K562 (cell line): ENCODE data around the gene DPP8. TPM values are rescaled to one million over a fixed set of nuclear protein-coding genes. Genes with fewer than 3 reads are reported as not detected.

Experiments used
- ATAC-seq: fragments of 200-7000 bp; cut with Tn5 transposase; 3 replicates; pipeline ENCODE4 v1.9.1; 2020; ENCODE audit warnings: moderate library complexity
- BruUV-seq: library from RNA; stranded (reverse); fragments of 400-500 nt; replicated peaks from 2 replicates; lab custom pipeline; 2021; lab: Mats Ljungman, UMichigan
- CTCF ChIA-PET: fragments of 300-600 bp; formaldehyde crosslinking; extraction: SDS; loops from one replicate; lab custom pipeline; 2021; ENCODE audit warnings: low intra/inter-chr PET ratio; lab: Yijun Ruan, JAX
- POLR2A ChIA-PET: fragments of 300-600, 350-650 bp; sonication (Branson Sonifier 250); formaldehyde crosslinking; extraction: SDS; loops from one replicate; lab custom pipeline; 2021; ENCODE audit warnings: antibody characterized with exemption, inconsistent platforms; lab: Yijun Ruan, JAX
- DNase-seq, 4 experiments: peaks; one replicate each; pipeline versions ENCODE4 v3.0.0 to v3.0.0-alpha.2; 2011 to 2018; ENCODE audit warnings: low spot score in 3 of 4, mixed read lengths in 3 of 4; ENCODE audit errors: extremely low read depth in 1 of 4
- FAIRE-seq: peaks from 2 replicates; lab custom pipeline; 2011; peaks lifted over from hg19 to GRCh38; lab: Jason Lieb, UNC
- H2AFZ ChIP-seq: 2 replicates; pipeline ENCODE4 v1.6.0; 2011; ENCODE audit warnings: low read depth, low read length, control low read depth, inconsistent platforms
- H3K27ac ChIP-seq: fragments of 200-600 bp; 3 replicates; pipeline ENCODE4 v1.8.0; 2011; ENCODE audit warnings: low read depth, mild to moderate bottlenecking, control low read depth, inconsistent platforms, low read length, moderate library complexity, mixed read lengths; ENCODE audit errors: extremely low read depth
- H3K27me3 ChIP-seq, 2 experiments: fragments of 300-600 bp in 1 of 2; 2 replicates in 1 of 2; 3 replicates in 1 of 2; pipeline versions ENCODE4 v1.6.0 to v1.8.0; 2011; ENCODE audit warnings: inconsistent platforms in 2 of 2, low read length in 2 of 2, mild to moderate bottlenecking in 1 of 2, mixed read lengths in 1 of 2, moderate library complexity in 1 of 2; ENCODE audit not compliant: control insufficient read depth in 2 of 2, insufficient read depth in 2 of 2
- H3K36me3 ChIP-seq: fragments of 300-600 bp; 3 replicates; pipeline ENCODE4 v1.8.0; 2011; ENCODE audit warnings: mild to moderate bottlenecking, low read length, inconsistent platforms; ENCODE audit not compliant: control insufficient read depth, insufficient read depth
- H3K4me1 ChIP-seq, 2 experiments: fragments of 200-600 bp in 1 of 2; replicated peaks in 1 of 2; 2 replicates in 1 of 2; 3 replicates in 1 of 2; pipeline versions ENCODE4 v1.5.1 to v1.8.0; 2011; ENCODE audit warnings: inconsistent platforms in 2 of 2, low read length in 2 of 2, mild to moderate bottlenecking in 1 of 2, mixed read lengths in 1 of 2, moderate library complexity in 1 of 2; ENCODE audit not compliant: control insufficient read depth in 2 of 2, insufficient read depth in 2 of 2
- H3K4me2 ChIP-seq: 2 replicates; pipeline ENCODE4 v1.6.1; 2011; ENCODE audit warnings: low read length, control low read depth, inconsistent platforms, mixed read lengths; ENCODE audit not compliant: insufficient read depth
- H3K4me3 ChIP-seq: fragments of 200-600 bp; sonication (generic), shearing (Covaris generic); 2 replicates; pipeline ENCODE4 v1.5.1; 2016; ENCODE audit warnings: control low read depth, inconsistent platforms
- H3K79me2 ChIP-seq: fragments of 200-600 bp; 3 replicates; pipeline ENCODE4 v1.8.0; 2011; ENCODE audit warnings: low read length, inconsistent platforms; ENCODE audit not compliant: control insufficient read depth, insufficient read depth
- H3K9ac ChIP-seq, 2 experiments: 2 replicates each; pipeline versions ENCODE4 v1.6.0 to v1.6.1; 2011; ENCODE audit warnings: low read depth in 2 of 2, low read length in 2 of 2, control low read depth in 1 of 2, inconsistent platforms in 1 of 2, mild to moderate bottlenecking in 1 of 2, mixed read lengths in 1 of 2; ENCODE audit not compliant: insufficient read depth in 1 of 2
- H3K9me1 ChIP-seq: one replicate; pipeline ENCODE4 v1.6.0; 2011; ENCODE audit warnings: inconsistent platforms, mild to moderate bottlenecking, low read length, moderate library complexity; ENCODE audit not compliant: control insufficient read depth, insufficient read depth
- H3K9me3 ChIP-seq: replicated peaks from 2 replicates; pipeline ENCODE4 v1.5.1; 2011; ENCODE audit warnings: low read depth, low read length, inconsistent platforms; ENCODE audit not compliant: control insufficient read depth, insufficient read depth
- H4K20me1 ChIP-seq: replicated peaks from 2 replicates; pipeline ENCODE4 v1.6.1; 2011; ENCODE audit warnings: low read length, inconsistent platforms, mixed read lengths; ENCODE audit not compliant: control insufficient read depth, insufficient read depth
- BHLHE40 ChIP-seq: IDR thresholded peaks from 2 replicates; pipeline ENCODE4 v1.6.1; 2011; ENCODE audit warnings: low read length, improper control_type of control experiment
- C11orf30 ChIP-seq: fragments of 450-650 bp; IDR thresholded peaks from 2 replicates; pipeline ENCODE4 v1.6.1; 2016; ENCODE audit warnings: low read depth, mild to moderate bottlenecking
- CBFA2T2 ChIP-seq: fragments of 450-650 bp; conservative IDR thresholded peaks from 2 replicates; pipeline ENCODE4 v1.6.1; 2017; ENCODE audit warnings: mild to moderate bottlenecking
- CHD1 ChIP-seq: fragments of 200-600 bp; sonication (generic); IDR thresholded peaks from one replicate; pipeline ENCODE4 v1.6.1; 2012; ENCODE audit warnings: mild to moderate bottlenecking, moderate library complexity, low read length, inconsistent platforms
- CREBBP ChIP-seq: IDR thresholded peaks from one replicate; pipeline ENCODE4 v1.6.1; 2012; ENCODE audit warnings: low read depth, mild to moderate bottlenecking, control low read depth, inconsistent platforms, low read length
- DPF2 ChIP-seq: fragments of 450-650 bp; IDR thresholded peaks from 2 replicates; pipeline ENCODE4 v1.6.1; 2016
- EHMT2 ChIP-seq: fragments of 450-650 bp; IDR thresholded peaks from 2 replicates; pipeline ENCODE4 v1.6.1; 2018; ENCODE audit warnings: antibody characterized with exemption
- GATAD2A ChIP-seq: fragments of 450-650 bp; IDR thresholded peaks from 2 replicates; pipeline ENCODE4 v1.6.1; 2017
- HDAC1 ChIP-seq, 2 experiments: fragments of 450-650 bp; IDR thresholded peaks; 2 replicates each; pipeline ENCODE4 v1.6.1; 2016 to 2017; ENCODE audit warnings: inconsistent platforms in 1 of 2, mild to moderate bottlenecking in 1 of 2, moderate library complexity in 1 of 2
- KDM1A ChIP-seq, 2 experiments: fragments of 450-650 bp; IDR thresholded peaks; 2 replicates each; pipeline ENCODE4 v1.6.1; 2016; ENCODE audit warnings: mild to moderate bottlenecking in 2 of 2
- MAFF ChIP-seq: IDR thresholded peaks from 2 replicates; pipeline ENCODE4 v1.6.1; 2012; ENCODE audit warnings: low read length, improper control_type of control experiment
- MEIS2 ChIP-seq: fragments of 450-650 bp; IDR thresholded peaks from 2 replicates; pipeline ENCODE4 v1.6.1; 2014; ENCODE audit warnings: mild to moderate bottlenecking; ENCODE audit not compliant: partially characterized antibody
- NCOA1 ChIP-seq: fragments of 450-650 bp; IDR thresholded peaks from 2 replicates; pipeline ENCODE4 v1.6.1; 2016; ENCODE audit warnings: low read depth
- NFATC3 ChIP-seq: fragments of 450-650 bp; IDR thresholded peaks from 2 replicates; pipeline ENCODE4 v1.6.1; 2017; ENCODE audit warnings: mild to moderate bottlenecking
- NFE2 ChIP-seq: IDR thresholded peaks from 2 replicates; pipeline ENCODE4 v1.6.1; 2014; ENCODE audit warnings: antibody characterized with exemption, low read depth
- POLR3A ChIP-seq: IDR thresholded peaks from 2 replicates; pipeline ENCODE4 v1.6.1; 2011; ENCODE audit warnings: borderline replicate concordance, mild to moderate bottlenecking, moderate library complexity; ENCODE audit not compliant: insufficient read length, insufficient read depth; ENCODE audit errors: extremely low read depth
- RAD51 ChIP-seq: fragments of 450-650 bp; IDR thresholded peaks from 2 replicates; pipeline ENCODE4 v1.7.1; 2016; ENCODE audit warnings: low read depth, mild to moderate bottlenecking, borderline replicate concordance
- SLC30A9 ChIP-seq: fragments of 250-450 bp; sonication (Bioruptor Pico); IDR thresholded peaks from 2 replicates; pipeline ENCODE4 v1.8.0; 2022; ENCODE audit warnings: mild to moderate bottlenecking, moderate library complexity
- SMARCC2 ChIP-seq: fragments of 450-650 bp; IDR thresholded peaks from 2 replicates; pipeline ENCODE4 v1.6.1; 2017; ENCODE audit warnings: antibody characterized with exemption, moderate library complexity, mild to moderate bottlenecking, low read depth
- SOX6 ChIP-seq: fragments of 450-650 bp; IDR thresholded peaks from 2 replicates; pipeline ENCODE4 v1.6.1; 2014; ENCODE audit warnings: mild to moderate bottlenecking
- STAT5A ChIP-seq: IDR thresholded peaks from 2 replicates; pipeline ENCODE4 v1.6.1; 2012; ENCODE audit warnings: low read length, inconsistent platforms, borderline replicate concordance
- TOE1 ChIP-seq, 2 experiments: fragments of 450-650 bp in 1 of 2; sonication (generic) in 1 of 2; formaldehyde crosslinking in 1 of 2; IDR thresholded peaks; 2 replicates each; pipeline versions ENCODE4 v1.7.1 to v1.8.0; 2016 to 2022; ENCODE audit warnings: borderline replicate concordance in 2 of 2, mild to moderate bottlenecking in 2 of 2, antibody characterized with exemption in 1 of 2, inconsistent platforms in 1 of 2, low read depth in 1 of 2, missing genetic modification reagents in 1 of 2, moderate library complexity in 1 of 2
- TRIM24 ChIP-seq, 2 experiments: fragments of 450-650 bp; IDR thresholded peaks; 2 replicates each; pipeline ENCODE4 v1.6.1; 2016
- ZEB2 ChIP-seq: fragments of 450-650 bp; IDR thresholded peaks from 2 replicates; pipeline ENCODE4 v1.6.1; 2016
- ZNF184 ChIP-seq: sonication (generic); formaldehyde crosslinking; IDR thresholded peaks from 2 replicates; pipeline ENCODE4 v1.5.0; 2020; ENCODE audit warnings: missing genetic modification reagents
- ZNF197 ChIP-seq: fragments of 200-800 bp; sonication (Bioruptor generic); IDR thresholded peaks from 2 replicates; pipeline ENCODE4 v1.6.1; 2016; ENCODE audit warnings: low read depth, missing genetic modification characterization, missing compliant biosample characterization
- WGBS: fragments of 100-300 bp; shearing (Covaris generic); methylation state at CpG from one replicate; pipeline ENCODE4 v1.1.6; 2016; ENCODE audit warnings: low coverage, mixed read lengths; ENCODE audit not compliant: insufficient coverage; ENCODE audit errors: missing lambda C conversion rate; 5-methylcytosine and 5-hydroxymethylcytosine counted together
- in situ Hi-C: fragments of 300-500 bp; cut with MboI; formaldehyde crosslinking; loops from 4 replicates; pipeline ENCODE4 v1.15.0; 2018; ENCODE audit warnings: inconsistent platforms, mixed read lengths
- intact Hi-C: fragments of 100-400 bp; cut with micrococcal nuclease; formaldehyde crosslinking; loops from 2 replicates; pipeline ENCODE4 v1.14.2; 2022
- polyA plus RNA-seq, 8 experiments: library from polyadenylated mRNA; depleted of rRNA in 4 of 8; stranded (reverse) in 5 of 8; unstranded in 3 of 8; fragments of >200 nt; fragmentation: Nextera tagmentation in 2 of 8; fragmentation: Illumina TruSeq in 1 of 8; extraction: Ambion mirVana in 2 of 8; extraction: Trizol in 1 of 8; gene quantifications; 2 replicates each; pipeline versions ENCODE4 v1.2.1 to v1.2.3, GENCODE V29; 2011 to 2014; ENCODE audit warnings: inconsistent platforms in 1 of 8, missing spikeins in 1 of 8
- total RNA-seq, 7 experiments: library from RNA; depleted of rRNA in 6 of 7; stranded (reverse); fragments of >200 nt in 6 of 7; fragmentation: Illumina TruSeq in 2 of 7; extraction: Trizol in 2 of 7; gene quantifications; 2 replicates each; pipeline versions ENCODE4 v1.2.1 to v1.2.3, GENCODE V29; 2011 to 2021; ENCODE audit warnings: low replicate concordance in 1 of 7
- TF ChIP-seq, protein P1 (sequence below): fragments of 450-650 bp; IDR thresholded peaks from 2 replicates; pipeline ENCODE4 v1.6.1; 2016; ENCODE audit warnings: missing biosample characterization, missing genetic modification characterization

The DPP8 gene
- total and polyA plus RNA-seq, 9 of the 15 experiments (the other 6 are each of a cell fraction or from before 2014, with no cell fraction given) = 5.5 to 36.7 (median 20.7) TPM

- Histone ChIP-seq H3K9me1 (no peaks in the 10 kb centered on the region), H3K9me3 (no peaks in the 10 kb centered on the region), H3K27me3 (no peaks in the 10 kb centered on the region), H3K4me3 (no peak overlapping the region), H3K4me2 (peak overlapping the region; percentile 75), H3K79me2 (peaks cover 70% of the 10 kb centered on the region), H3K4me1 (peaks cover 4 to 25% of the 10 kb centered on the region in 2 experiments; a peak in 3 of 5 replicates), H3K27ac (peak overlapping the region; percentile 58), H3K9ac (peak overlapping the region in 1 of 2 experiments; percentile 2; a peak in 1 of 4 replicates), H2AFZ (no peak overlapping the region), H3K36me3 (peaks cover 34% of the 10 kb centered on the region), H4K20me1 (peaks cover 17% of the 10 kb centered on the region)
- peak; percentile 91 for ATAC-seq
- in situ Hi-C loops (no loop called here), intact Hi-C loops (loop anchor here (2.0 kb wide), 1 partner anchor 38 kb away; no protein-coding TSS in a partner anchor)
- peak; percentile 28 to 83 (median 56) for DNase-seq
- WGBS = 5% methylated on average over 2 of the region's 2 CpGs
- peak; percentile 92 for FAIRE-seq
- CTCF ChIA-PET = no interaction called here
- no TSS peak for BruUV-seq
- POLR2A ChIA-PET = interaction anchor here (0.6 to 1.0 kb wide), 3 partner anchors 21 to 170 kb away, joined by 3 read pairs; partner anchors contain the start of gene HACD3
- no peak for TF ChIP-seq POLR3A
- TF ChIP-seq TOE1 (IDR thresholded peaks at IDR 0.05; ENCODE audit: borderline replicate concordance) = peak; percentile 4; the same call in 1 of the 2 replicates
- no peak for TF ChIP-seq TOE1 (CRISPR knock-in tag; IDR thresholded peaks at IDR 0.05; ENCODE audit: borderline replicate concordance, low read depth)
- TF ChIP-seq NFE2 = peak; percentile 92
- no peak for TF ChIP-seq NFATC3
- TF ChIP-seq ZNF184 (CRISPR knock-in tag) = no peak
- peak; percentile 93 for TF ChIP-seq DPF2
- peak; percentile 62; the same call in 1 of the 2 replicates for TF ChIP-seq STAT5A
- peak; percentile 55 to 65; a peak in 2 of 4 replicates for TF ChIP-seq TRIM24 (IDR thresholded peaks at IDR 0.05)
- no peak for TF ChIP-seq ZNF197 (CRISPR knock-in tag)
- 0 out of 2 replicates have a peak, but pooled peaks have one; percentile 16 for TF ChIP-seq EHMT2
- TF ChIP-seq GATAD2A = 0 out of 2 replicates have a peak, but pooled peaks have one; percentile 24
- TF ChIP-seq SOX6 = peak; percentile 81
- 0 out of 2 replicates have a peak, but pooled peaks have one; percentile 46 for TF ChIP-seq ZEB2
- no peak for TF ChIP-seq SLC30A9 (CRISPR knock-in tag)
- TF ChIP-seq HDAC1 (IDR thresholded peaks at IDR 0.05) = 0 out of 4 replicates have a peak, but pooled peaks of 1 of the 2 experiments have one; percentile 34
- TF ChIP-seq BHLHE40 = 0 out of 2 replicates have a peak, but pooled peaks have one; percentile 21
- TF ChIP-seq MAFF = peak; percentile 73
- no peak for TF ChIP-seq MEIS2
- TF ChIP-seq KDM1A (IDR thresholded peaks at IDR 0.05) = peak; percentile 49 to 62
- peak; percentile 89 for TF ChIP-seq CBFA2T2
- no peak for TF ChIP-seq RAD51
- TF ChIP-seq, protein P1, sequence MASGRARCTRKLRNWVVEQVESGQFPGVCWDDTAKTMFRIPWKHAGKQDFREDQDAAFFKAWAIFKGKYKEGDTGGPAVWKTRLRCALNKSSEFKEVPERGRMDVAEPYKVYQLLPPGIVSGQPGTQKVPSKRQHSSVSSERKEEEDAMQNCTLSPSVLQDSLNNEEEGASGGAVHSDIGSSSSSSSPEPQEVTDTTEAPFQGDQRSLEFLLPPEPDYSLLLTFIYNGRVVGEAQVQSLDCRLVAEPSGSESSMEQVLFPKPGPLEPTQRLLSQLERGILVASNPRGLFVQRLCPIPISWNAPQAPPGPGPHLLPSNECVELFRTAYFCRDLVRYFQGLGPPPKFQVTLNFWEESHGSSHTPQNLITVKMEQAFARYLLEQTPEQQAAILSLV (tag) = no peak
- TF ChIP-seq CHD1 = no peak
- TF ChIP-seq NCOA1 = peak; percentile 17; the same call in 1 of the 2 replicates
- peak; percentile 79 for TF ChIP-seq C11orf30
- TF ChIP-seq CREBBP = no peak
- peak; percentile 68; the same call in 1 of the 2 replicates for TF ChIP-seq SMARCC2
Observed at GRCh38 chr15:65551183-65551582, 33.7 kb upstream of the DPP8 start.
